ENCODE measurements around the gene AK8.
"Not testable (repeated sequence)": the region's sequence is repeated elsewhere in the genome, so short reads cannot be mapped to it uniquely, and the experiment has no call there.

- TF ChIP-seq CTCF (conservative IDR thresholded peaks at IDR 0.05; ENCODE audit: low read length); EZH2phosphoT487 (IDR thresholded peaks at IDR 0.05; ENCODE audit: borderline replicate concordance): not testable (repeated sequence)
Observed at GRCh38 chr9:132711152-132711551, 166.9 kb downstream of the AK8 start.

Data from Loucy (cell line).